H1 (cell line): Measurements from ENCODE around the gene LIN28B. TPM values are rescaled to one million over a fixed set of nuclear protein-coding genes. Genes with fewer than 3 reads are reported as not detected.

Experiments used
- CTCF ChIA-PET: fragments of 300-600 bp; sonication (Branson Sonifier 250); formaldehyde crosslinking; loops from one replicate; lab custom pipeline; 2021; ENCODE audit not compliant: partially characterized antibody; lab: Charles Lee
- POLR2A ChIA-PET: fragments of 300-600 bp; sonication (Branson Sonifier 250); formaldehyde crosslinking; loops from one replicate; lab custom pipeline; 2021; ENCODE audit warnings: inconsistent platforms; ENCODE audit not compliant: partially characterized antibody; lab: Charles Lee
- DNase-seq, 2 experiments: peaks; one replicate each; pipeline versions ENCODE4 v3.0.0 to v3.0.0-alpha.2; 2010 to 2022; ENCODE audit warnings: low spot score in 2 of 2, low read depth in 1 of 2, mixed read lengths in 1 of 2
- FAIRE-seq: peaks from 2 replicates; lab custom pipeline; 2011; peaks lifted over from hg19 to GRCh38; lab: Jason Lieb, UNC
- H2AFZ ChIP-seq: 2 replicates; pipeline ENCODE4 v1.8.1; 2012; ENCODE audit warnings: low read length, inconsistent platforms
- H2AK5ac ChIP-seq: 2 replicates; pipeline ENCODE4 v1.6.1; 2013; ENCODE audit warnings: low read depth, low read length
- H2BK120ac ChIP-seq: replicated peaks from 2 replicates; pipeline ENCODE3; 2013; ENCODE audit warnings: low read depth, low read length, inconsistent platforms
- H2BK12ac ChIP-seq: 2 replicates; pipeline ENCODE4 v1.6.1; 2013; ENCODE audit warnings: low read depth, low read length
- H2BK15ac ChIP-seq: 2 replicates; pipeline ENCODE4 v1.6.1; 2013; ENCODE audit warnings: low read length
- H2BK20ac ChIP-seq: 2 replicates; pipeline ENCODE4 v1.6.1; 2013; ENCODE audit warnings: low read length
- H2BK5ac ChIP-seq: 2 replicates; pipeline ENCODE4 v1.6.1; 2013; ENCODE audit warnings: low read depth, low read length
- H3K14ac ChIP-seq: 2 replicates; pipeline ENCODE4 v1.6.1; 2013; ENCODE audit warnings: inconsistent platforms; ENCODE audit not compliant: insufficient read length
- H3K18ac ChIP-seq: 2 replicates; pipeline ENCODE4 v1.6.1; 2013; ENCODE audit warnings: low read length; ENCODE audit errors: extremely low read depth
- H3K23ac ChIP-seq: 2 replicates; pipeline ENCODE4 v1.6.1; 2013; ENCODE audit warnings: inconsistent platforms; ENCODE audit not compliant: insufficient read length
- H3K23me2 ChIP-seq: 2 replicates; pipeline ENCODE4 v1.6.1; 2013; ENCODE audit warnings: low read depth, low read length
- H3K27ac ChIP-seq: 2 replicates; pipeline ENCODE4 v1.6.1; 2011; ENCODE audit warnings: low read depth, low read length, inconsistent platforms
- H3K27me3 ChIP-seq, 4 experiments: replicated peaks in 1 of 4; 1 replicate in 1 of 4; 2 replicates in 3 of 4; pipeline versions ENCODE4 v1.6.1 to v1.8.1; 2011 to 2013; ENCODE audit warnings: low read length in 3 of 4, mild to moderate bottlenecking in 3 of 4, inconsistent platforms in 2 of 4, mixed read lengths in 2 of 4, moderate library complexity in 1 of 4; ENCODE audit not compliant: control insufficient read depth in 3 of 4, insufficient read depth in 3 of 4; ENCODE audit errors: extremely low read depth in 1 of 4
- H3K36me3 ChIP-seq, 4 experiments: 2 replicates each; pipeline versions ENCODE4 v1.6.1 to v1.8.1; 2011 to 2013; ENCODE audit warnings: mild to moderate bottlenecking in 4 of 4, low read length in 3 of 4, moderate library complexity in 2 of 4, control low read depth in 1 of 4, inconsistent platforms in 1 of 4; ENCODE audit not compliant: insufficient read depth in 4 of 4, control insufficient read depth in 2 of 4
- H3K4ac ChIP-seq: replicated peaks from 2 replicates; pipeline ENCODE3; 2013; ENCODE audit warnings: low read length, low read depth, mixed read lengths, inconsistent platforms; ENCODE audit not compliant: insufficient read length
- H3K4me1 ChIP-seq, 4 experiments: replicated peaks in 1 of 4; 1 replicate in 1 of 4; 2 replicates in 3 of 4; pipeline versions ENCODE4 v1.6.1 to v1.8.1; 2011 to 2013; ENCODE audit warnings: low read length in 3 of 4, inconsistent platforms in 2 of 4, mixed read lengths in 1 of 4; ENCODE audit not compliant: insufficient read depth in 4 of 4, control insufficient read depth in 3 of 4
- H3K4me2 ChIP-seq, 2 experiments: 2 replicates each; pipeline versions ENCODE4 v1.6.1 to v1.8.1; 2011 to 2013; ENCODE audit warnings: low read depth in 2 of 2, low read length in 2 of 2, control low read depth in 1 of 2, inconsistent platforms in 1 of 2, mild to moderate bottlenecking in 1 of 2; ENCODE audit not compliant: insufficient read depth in 1 of 2
- H3K4me3 ChIP-seq, 4 experiments: fragments of 200-600, 300-600 bp in 1 of 4; sonication (generic), shearing (Covaris generic), sonication (Bioruptor Twin) in 1 of 4; 2 replicates each; pipeline versions ENCODE4 v1.5.1 to v1.8.1; 2011 to 2016; ENCODE audit warnings: low read length in 4 of 4, low read depth in 3 of 4, control low read depth in 2 of 4, inconsistent platforms in 2 of 4, mild to moderate bottlenecking in 2 of 4, mixed read lengths in 1 of 4, moderate library complexity in 1 of 4; ENCODE audit not compliant: insufficient read depth in 2 of 4; ENCODE audit errors: extremely low read depth in 1 of 4
- H3K56ac ChIP-seq: replicated peaks from 2 replicates; pipeline ENCODE3; 2013; ENCODE audit warnings: low read depth, mild to moderate bottlenecking, mixed read lengths, low read length, inconsistent platforms; ENCODE audit not compliant: insufficient read length
- H3K79me1 ChIP-seq: 2 replicates; pipeline ENCODE4 v1.6.1; 2013; ENCODE audit warnings: low read depth, low read length, control low read depth
- H3K79me2 ChIP-seq, 2 experiments: 2 replicates each; pipeline versions ENCODE4 v1.6.1 to v1.8.1; 2012 to 2013; ENCODE audit warnings: low read length in 2 of 2, mild to moderate bottlenecking in 2 of 2, inconsistent platforms in 1 of 2; ENCODE audit not compliant: insufficient read depth in 2 of 2, control insufficient read depth in 1 of 2
- H3K9ac ChIP-seq, 4 experiments: replicated peaks in 1 of 4; 1 replicate in 1 of 4; 2 replicates in 3 of 4; pipeline versions ENCODE4 v1.6.1 to v1.8.1; 2011 to 2013; ENCODE audit warnings: low read depth in 3 of 4, low read length in 3 of 4, control low read depth in 2 of 4, mild to moderate bottlenecking in 2 of 4, moderate library complexity in 2 of 4, inconsistent platforms in 1 of 4; ENCODE audit errors: extremely low read depth in 1 of 4
- H3K9me3 ChIP-seq, 2 experiments: 2 replicates each; pipeline versions ENCODE4 v1.6.1 to v1.8.1; 2012 to 2013; ENCODE audit warnings: mild to moderate bottlenecking in 2 of 2, moderate library complexity in 2 of 2, control low read depth in 1 of 2, inconsistent platforms in 1 of 2, low read depth in 1 of 2, low read length in 1 of 2, mixed read lengths in 1 of 2; ENCODE audit not compliant: insufficient read depth in 2 of 2
- H4K20me1 ChIP-seq, 2 experiments: replicated peaks in 1 of 2; 2 replicates each; pipeline versions ENCODE3 to v1.8.1; 2011 to 2013; ENCODE audit warnings: inconsistent platforms in 2 of 2, low read length in 2 of 2, mild to moderate bottlenecking in 1 of 2; ENCODE audit not compliant: insufficient read depth in 2 of 2, control insufficient read depth in 1 of 2
- H4K5ac ChIP-seq: 2 replicates; pipeline ENCODE4 v1.6.1; 2013; ENCODE audit warnings: low read length, low read depth, mixed read lengths, inconsistent platforms; ENCODE audit not compliant: insufficient read length
- H4K8ac ChIP-seq: 2 replicates; pipeline ENCODE4 v1.8.0; 2013; ENCODE audit warnings: mild to moderate bottlenecking, moderate library complexity, low read length, inconsistent platforms; ENCODE audit not compliant: insufficient read depth; ENCODE audit errors: extremely low read depth
- H4K91ac ChIP-seq: replicated peaks from 2 replicates; pipeline ENCODE3; 2013; ENCODE audit warnings: low read length, mixed read lengths, inconsistent platforms; ENCODE audit not compliant: insufficient read length
- BCL11A ChIP-seq, 2 experiments: IDR thresholded peaks; one replicate each; pipeline ENCODE4 v1.6.1; 2011; ENCODE audit warnings: low read depth in 2 of 2, low read length in 2 of 2, mild to moderate bottlenecking in 2 of 2
- CEBPB ChIP-seq: IDR thresholded peaks from 2 replicates; pipeline ENCODE4 v1.6.1; 2012; ENCODE audit warnings: low read depth, low read length
- CHD2 ChIP-seq: IDR thresholded peaks from 2 replicates; pipeline ENCODE4 v1.6.1; 2012; ENCODE audit warnings: low read length, improper control_type of control experiment
- FOSL1 ChIP-seq: IDR thresholded peaks from 2 replicates; pipeline ENCODE4 v1.6.1; 2011; ENCODE audit warnings: mild to moderate bottlenecking, low read depth, low read length, moderate library complexity; ENCODE audit not compliant: insufficient read depth
- KDM1A ChIP-seq: fragments of 200-600, 300-600 bp; sonication (generic); IDR thresholded peaks from 2 replicates; pipeline ENCODE4 v1.7.1; 2016; ENCODE audit warnings: mild to moderate bottlenecking, low read length, borderline replicate concordance
- MAFK ChIP-seq: IDR thresholded peaks from 2 replicates; pipeline ENCODE4 v1.6.1; 2012; ENCODE audit warnings: low read depth, mild to moderate bottlenecking, improper control_type of control experiment, low read length
- NRF1 ChIP-seq: IDR thresholded peaks from 2 replicates; pipeline ENCODE4 v1.6.1; 2011; ENCODE audit warnings: mild to moderate bottlenecking, low read depth, low read length, improper control_type of control experiment
- POLR2AphosphoS5 ChIP-seq: IDR thresholded peaks from 2 replicates; pipeline ENCODE4 v1.6.1; 2011; ENCODE audit warnings: low read depth, low read length
- RAD21 ChIP-seq, 2 experiments: IDR thresholded peaks in 1 of 2; conservative IDR thresholded peaks in 1 of 2; 2 replicates each; pipeline ENCODE4 v1.6.1; 2011; ENCODE audit warnings: low read depth in 2 of 2, low read length in 2 of 2, improper control_type of control experiment in 1 of 2, inconsistent platforms in 1 of 2, mild to moderate bottlenecking in 1 of 2, moderate library complexity in 1 of 2
- RBBP5 ChIP-seq: IDR thresholded peaks from 2 replicates; pipeline ENCODE4 v1.7.1; 2012; ENCODE audit warnings: low read depth, mild to moderate bottlenecking, inconsistent platforms, low read length, moderate library complexity, borderline replicate concordance
- WGBS, 2 experiments: shearing (Covaris generic) in 1 of 2; methylation state at CpG; one replicate each; pipeline versions ENCODE4 v1.1.6 to v1.1.7; 2013 to 2015; ENCODE audit warnings: low lambda C conversion rate in 2 of 2, mixed read lengths in 2 of 2, inconsistent platforms in 1 of 2, low coverage in 1 of 2, missing lambda C conversion rate in 1 of 2; ENCODE audit not compliant: insufficient replicate concordance in 2 of 2, insufficient coverage in 1 of 2, insufficient read length in 1 of 2; ENCODE audit errors: extremely low coverage in 1 of 2, missing lambda C conversion rate in 1 of 2; 5-methylcytosine and 5-hydroxymethylcytosine counted together
- polyA plus RNA-seq, 7 experiments: library from polyadenylated mRNA; depleted of rRNA in 3 of 7; stranded (reverse) in 5 of 7; unstranded in 2 of 7; fragments of >200 nt in 5 of 7; fragments of 200-250 nt in 2 of 7; gene quantifications; 1 replicate in 5 of 7; 2 replicates in 1 of 7; 4 replicates in 1 of 7; pipeline versions ENCODE4 v1.2.1 to v1.2.3, GENCODE V29; 2011 to 2013; ENCODE audit warnings: missing spikeins in 2 of 7, mixed read lengths in 2 of 7
- total RNA-seq: library from RNA; stranded (reverse); fragmentation: NEBNext Ultra II Directional; extraction: Animal tissue kit (Norgen Biotek cat#: 25700); gene quantifications from 2 replicates; pipeline ENCODE4 v1.2.1, GENCODE V29; 2021

Gene LIN28B
- total and polyA plus RNA-seq, 2 of the 8 experiments (the other 6 are each of a cell fraction or from before 2014, with no cell fraction given) = 27.4 to 94.7 TPM

- no peak overlapping the region for H4K8ac ChIP-seq
- peak overlapping the region; percentile 99 for H2BK5ac ChIP-seq
- no peak overlapping the region; the same call in 1 of the 2 replicates for H2BK15ac ChIP-seq
- peaks cover 3 to 36% of the 10 kb centered on the region in 2 experiments; a peak in 3 of 4 replicates for H3K79me2 ChIP-seq
- peaks cover 0 to 21% (median 0%) of the 10 kb centered on the region in 4 experiments; a peak in 1 of 8 replicates for H3K36me3 ChIP-seq
- peak overlapping the region; percentile 94 for H3K4ac ChIP-seq
- H4K91ac ChIP-seq = peak overlapping the region; percentile 98
- peak overlapping the region; percentile 98 for H3K27ac ChIP-seq
- H3K23me2 ChIP-seq = peaks cover 9% of the 10 kb centered on the region
- H2BK120ac ChIP-seq = peak overlapping the region; percentile 100
- peak; percentile 83 for FAIRE-seq
- no peaks in the 10 kb centered on the region for H3K27me3 ChIP-seq
- H2BK12ac ChIP-seq = peak overlapping the region; percentile 100; the same call in 1 of the 2 replicates
- no peaks in the 10 kb centered on the region for H3K9me3 ChIP-seq
- peak overlapping the region; percentile 88; the same call in 1 of the 2 replicates for H3K18ac ChIP-seq
- no peaks in the 10 kb centered on the region for H3K79me1 ChIP-seq
- peak overlapping the region; percentile 35 to 90 (median 38); a peak in 7 of 8 replicates for H3K4me3 ChIP-seq
- no peaks in the 10 kb centered on the region for H4K20me1 ChIP-seq
- peak overlapping the region; percentile 99 for H4K5ac ChIP-seq
- H3K9ac ChIP-seq = peak overlapping the region; percentile 85 to 97 (median 88)
- no peak overlapping the region for H3K23ac ChIP-seq
- POLR2A ChIA-PET = interaction anchor here (0.7 to 10.2 kb wide), 26 partner anchors 11 to 144 kb away, joined by 3 to 251 read pairs (median 10); no protein-coding TSS in a partner anchor
- peak overlapping the region; percentile 73; the same call in 1 of the 2 replicates for H2BK20ac ChIP-seq
- peak overlapping the region; percentile 93 for H3K56ac ChIP-seq
- DNase-seq = peak; percentile 72 to 79
- CTCF ChIA-PET = interaction anchor here (0.8 to 1.7 kb wide), 9 partner anchors 8 to 121 kb away, joined by 3 to 8 read pairs (median 4); partner anchors contain the start of gene HACE1
- H3K14ac ChIP-seq = no peak overlapping the region
- WGBS, 2 experiments = 3% methylated on average over 16 of the region's 16 CpGs; no CpG with 5 or more reads in 1 of the 2 experiments
- peak overlapping the region; percentile 84; the same call in 1 of the 2 replicates for H2AK5ac ChIP-seq
- peaks cover 2 to 7% (median 5%) of the 10 kb centered on the region in 4 experiments; a peak in 4 of 7 replicates for H3K4me1 ChIP-seq
- peak overlapping the region; percentile 78 to 89 for H3K4me2 ChIP-seq
- no peak overlapping the region for H2AFZ ChIP-seq
- TF ChIP-seq FOSL1 (no peak), NRF1 (peak; percentile 13; the same call in 1 of the 2 replicates), KDM1A (no peak), RAD21 (IDR thresholded peaks at IDR 0.05 in 1 of 2, conservative IDR thresholded peaks at IDR 0.05 in 1 of 2; ENCODE audit: low read depth in 2 of 2, low read length in 2 of 2) (peak; percentile 39 to 44), BCL11A (IDR thresholded peaks at IDR 0.05; ENCODE audit: low read depth in 2 of 2, low read length in 2 of 2) (no peak), CEBPB (peak; percentile 16; the same call in 1 of the 2 replicates), POLR2AphosphoS5 (peak; percentile 92), CHD2 (peak; percentile 65; the same call in 1 of the 2 replicates), MAFK (0 out of 2 replicates have a peak, but pooled peaks have one; percentile 1), RBBP5 (peak; percentile 51; the same call in 1 of the 2 replicates)
Measured at GRCh38 chr6:104955927-104956730, 778 bp upstream of the LIN28B start.
